ENCODE measurements around the gene PLG.
"Not testable (repeated sequence)": the region's sequence is repeated elsewhere in the genome, so short reads cannot be mapped to it uniquely, and the experiment has no call there.

PLG gene

GRCh38 chr6:160775792-160776580, 73.9 kb downstream of the PLG start:
- no peak for DNase-seq (ENCODE audit: low read depth in 2 of 2)

DNA sequence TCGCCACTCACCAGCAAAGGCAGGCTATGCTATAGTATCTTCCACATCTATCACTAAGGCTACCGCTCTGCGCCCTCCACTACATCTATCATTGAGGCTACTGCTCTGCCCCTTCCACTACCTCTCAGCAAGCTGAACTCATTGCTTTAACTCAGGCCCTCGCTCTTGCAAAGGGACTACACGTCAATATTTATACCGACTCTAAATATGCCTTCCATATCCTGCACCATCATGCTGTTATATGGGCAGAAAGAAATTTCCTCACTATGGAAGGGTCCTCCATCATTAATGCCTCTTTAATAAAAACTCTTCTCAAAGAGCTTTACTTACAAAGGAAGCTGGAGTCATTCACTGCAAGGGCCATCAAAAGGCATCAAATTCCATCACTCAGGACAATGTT, 77.1 kb downstream of the PLG start:
- not testable (repeated sequence) for DNase-seq (ENCODE audit: low read depth in 2 of 2)

DNA sequence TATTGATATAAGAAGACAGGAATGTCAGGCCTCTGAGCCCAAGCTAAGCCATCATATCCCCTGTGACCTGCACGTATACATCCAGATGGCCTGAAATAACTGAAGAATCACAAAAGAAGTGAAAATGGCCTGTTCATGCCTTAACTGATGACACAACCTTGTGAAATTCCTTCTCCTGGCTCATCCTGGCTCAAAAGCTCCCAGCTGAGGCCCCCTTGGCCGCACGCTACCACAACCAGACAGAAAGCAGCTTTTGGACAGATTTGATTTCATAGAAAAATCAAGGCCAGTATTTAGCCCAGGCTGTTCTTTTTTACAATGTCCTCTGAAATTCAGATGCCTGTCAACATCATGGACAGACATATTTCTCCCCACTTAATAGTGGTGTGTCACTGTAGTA, 78.6 kb downstream of the PLG start:
- not testable (repeated sequence) for DNase-seq (ENCODE audit: low read depth in 2 of 2)

DNA sequence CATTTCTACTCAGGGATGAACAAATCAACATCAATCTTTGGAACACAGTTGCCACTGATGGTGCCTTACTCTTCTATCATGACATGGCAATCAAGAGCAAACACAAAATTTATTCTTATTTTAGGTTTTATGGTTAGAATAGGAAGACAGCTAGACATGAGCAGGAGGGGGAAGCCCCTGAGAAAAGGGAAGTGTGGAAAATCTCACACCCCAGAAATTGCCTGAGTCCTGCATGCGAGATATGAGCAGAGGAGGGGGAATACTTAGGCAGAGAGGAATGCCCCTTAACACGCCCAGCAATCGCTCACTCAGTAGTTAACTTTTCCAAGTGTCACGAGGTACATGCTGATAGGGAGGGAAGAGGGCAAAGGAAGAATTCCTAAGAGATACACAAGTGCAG, 79.3 kb downstream of the PLG start:
- DNase-seq (ENCODE audit: low read depth in 2 of 2), result no peak

DNA sequence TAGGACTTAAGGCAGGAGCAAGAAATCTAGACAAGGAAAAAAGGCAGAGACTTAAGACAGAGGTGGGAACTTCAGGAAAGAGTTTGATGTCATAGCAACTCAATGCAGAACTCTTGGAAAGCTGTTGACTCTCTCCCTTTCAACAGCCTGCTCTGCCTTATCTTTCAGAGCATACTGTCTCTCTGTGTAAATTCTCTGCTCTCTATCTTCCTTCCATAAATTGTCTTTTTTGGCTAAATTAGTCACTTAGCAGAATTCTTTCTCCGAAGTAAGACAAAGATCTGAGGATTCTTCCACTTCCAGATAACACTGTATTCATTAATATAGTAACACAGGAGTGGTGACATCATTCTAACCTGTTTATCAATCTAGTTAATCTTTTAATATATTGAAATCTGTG, 80.2 kb downstream of the PLG start:
- no peak for DNase-seq (ENCODE audit: low read depth in 2 of 2)

DNA sequence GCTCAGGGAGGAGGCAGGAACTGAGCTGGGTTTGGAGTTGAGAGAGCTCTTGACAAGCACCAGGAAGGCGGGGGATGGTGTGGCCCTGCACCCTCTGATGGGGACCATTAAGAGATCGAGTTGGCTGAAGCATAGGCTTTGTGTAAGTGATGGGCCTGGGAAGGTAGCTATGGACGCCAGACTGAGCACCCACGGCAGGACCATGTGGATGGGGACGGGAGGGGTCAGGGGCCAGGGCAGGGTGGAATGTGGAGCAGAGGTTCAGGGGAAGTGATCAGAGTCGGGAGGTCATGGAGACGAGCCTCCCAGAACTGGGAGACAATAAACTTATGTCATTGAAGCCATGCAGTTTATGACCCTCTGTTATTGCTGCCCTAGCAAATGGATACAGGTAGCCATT, 81.7 kb downstream of the PLG start:
- no peak for DNase-seq (ENCODE audit: low read depth in 2 of 2)

DNA sequence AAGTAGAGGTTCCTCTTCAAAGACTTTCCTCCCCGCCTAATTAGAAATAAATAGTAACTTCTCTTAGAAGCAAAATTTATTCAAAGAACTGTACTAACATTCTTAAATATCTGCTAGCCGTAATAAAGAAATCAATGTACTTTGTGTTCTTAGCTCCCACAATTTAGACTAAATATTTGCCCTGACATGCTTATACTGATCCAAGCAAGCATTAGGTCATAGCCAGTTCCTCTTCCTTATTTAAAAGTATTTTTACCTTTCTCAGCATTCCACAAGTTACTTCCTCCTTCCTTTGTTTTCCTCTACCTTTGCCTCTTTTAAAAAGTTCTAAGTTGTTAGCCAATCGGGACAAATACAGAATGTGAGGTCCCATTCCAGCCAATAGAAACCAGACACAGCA, 86.1 kb downstream of the PLG start:
- DNase-seq (ENCODE audit: low read depth in 2 of 2), result not testable (repeated sequence)

DNA sequence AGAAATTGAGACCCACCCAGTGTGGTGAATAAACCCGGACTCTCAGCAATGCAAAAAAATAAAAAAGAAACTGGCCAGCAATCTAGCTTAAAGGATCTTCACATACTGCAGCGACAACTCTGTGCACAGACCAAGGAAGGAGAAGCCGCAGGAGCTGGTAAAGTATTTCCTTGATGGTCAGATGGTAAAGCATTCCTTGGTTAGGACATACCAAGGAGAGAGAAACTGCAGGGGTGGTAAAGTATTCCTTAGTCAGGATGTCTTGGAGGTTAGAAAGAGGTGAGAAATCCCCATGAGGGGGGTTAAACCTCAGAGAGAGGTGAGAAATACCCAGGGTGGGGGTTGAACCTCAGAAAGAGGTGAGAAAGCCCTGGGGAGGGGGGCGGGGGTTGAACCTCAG, 86.8 kb downstream of the PLG start:
- DNase-seq (ENCODE audit: low read depth in 2 of 2), result no peak

GRCh38 chr6:160789263-160790027, 87.4 kb downstream of the PLG start:
- DNase-seq (ENCODE audit: low read depth in 2 of 2), result no peak

DNA sequence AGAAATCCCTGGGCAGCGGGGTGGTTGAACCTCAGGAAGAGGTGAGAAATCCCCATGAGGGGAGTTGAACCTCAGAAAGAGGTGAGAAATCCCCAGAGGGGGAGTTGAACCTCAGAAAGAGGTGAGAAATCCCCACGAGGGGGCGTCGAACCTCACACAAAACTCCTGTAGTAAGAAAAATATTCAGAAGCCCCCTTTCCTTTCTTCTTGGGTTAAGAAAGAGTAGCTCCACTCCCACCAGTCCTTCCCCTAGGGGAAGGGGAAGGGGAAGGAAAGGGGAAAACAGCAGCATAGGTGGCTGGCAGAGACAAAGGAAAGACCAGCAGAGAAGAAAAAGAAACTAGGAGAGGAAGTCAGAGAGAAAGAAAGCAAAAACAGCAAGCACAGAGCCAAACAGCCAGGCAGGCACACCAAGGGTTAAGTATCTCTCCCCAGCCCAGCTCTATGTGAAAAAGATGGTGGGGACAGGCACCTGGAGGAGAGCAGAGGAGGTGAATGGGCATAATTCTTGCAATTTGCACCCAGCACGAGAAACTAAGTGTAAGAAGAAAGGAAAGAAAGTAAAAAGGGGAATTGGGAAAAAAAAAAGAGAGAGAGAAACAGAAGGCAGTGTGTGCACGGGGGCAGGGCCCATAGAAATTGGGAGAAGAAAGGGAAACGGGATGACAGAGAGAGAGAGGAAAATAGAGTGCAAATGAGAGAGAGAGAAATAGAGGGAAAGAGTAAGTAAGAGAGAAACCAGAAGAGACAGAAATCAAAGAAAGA, 88.2 kb downstream of the PLG start:
- no peak for DNase-seq (ENCODE audit: low read depth in 2 of 2)

DNA sequence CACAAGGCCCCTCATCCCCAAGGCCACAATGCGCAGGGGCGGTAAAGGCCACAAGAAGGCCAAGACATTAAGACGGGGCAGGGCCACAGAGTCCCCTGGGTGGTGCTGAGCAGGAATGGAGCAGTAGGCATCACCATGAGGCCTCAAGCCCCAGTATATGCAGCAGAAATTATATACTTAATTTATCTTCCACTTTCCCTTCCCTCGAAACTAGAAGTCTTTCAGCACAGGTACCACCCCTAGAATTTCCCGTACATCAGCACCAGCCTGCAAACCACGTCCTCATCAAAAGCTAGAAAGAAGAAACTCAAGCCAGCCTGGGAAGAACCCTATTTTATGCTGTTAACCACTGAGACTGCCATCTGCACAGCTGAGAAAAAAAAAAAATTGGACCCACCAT, 89.4 kb downstream of the PLG start:
- no peak for DNase-seq (ENCODE audit: low read depth in 2 of 2)

GRCh38 chr6:160791981-160792418, 90.0 kb downstream of the PLG start:
- DNase-seq (ENCODE audit: low read depth in 2 of 2), result no peak

DNA sequence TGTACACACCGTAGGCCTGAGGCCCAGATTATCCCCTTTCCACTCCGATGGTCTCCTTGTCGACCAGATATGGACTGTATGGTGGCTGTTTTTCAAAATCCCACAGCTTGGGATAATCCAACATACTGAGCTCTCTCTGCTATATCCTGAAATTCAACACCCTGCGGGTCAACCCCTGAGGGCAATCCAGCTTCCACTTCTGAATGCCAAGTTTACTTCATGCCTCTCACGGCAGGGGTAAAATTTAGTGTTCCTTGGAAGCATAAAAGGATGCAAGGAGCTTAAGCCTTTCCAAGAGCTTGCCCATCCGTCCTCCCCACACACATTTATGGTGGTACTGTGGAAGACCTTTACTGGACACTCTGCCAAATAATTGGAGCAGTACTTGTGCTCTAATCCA, 90.7 kb downstream of the PLG start:
- DNase-seq (ENCODE audit: low read depth in 2 of 2), result no peak

- no peak for DNase-seq (ENCODE audit: low read depth in 2 of 2)
Measured at GRCh38 chr6:160793652-160794051, 91.6 kb downstream of the PLG start.

- DNase-seq (ENCODE audit: low read depth in 2 of 2), result no peak
Measured at GRCh38 chr6:160795721-160796120, 93.7 kb downstream of the PLG start.

GRCh38 chr6:160798625-160799024, 96.6 kb downstream of the PLG start:
- DNase-seq (ENCODE audit: low read depth in 2 of 2), result no peak

GRCh38 chr6:160799801-160800506, 97.9 kb downstream of the PLG start:
- no peak for DNase-seq (ENCODE audit: low read depth in 2 of 2)

DNA sequence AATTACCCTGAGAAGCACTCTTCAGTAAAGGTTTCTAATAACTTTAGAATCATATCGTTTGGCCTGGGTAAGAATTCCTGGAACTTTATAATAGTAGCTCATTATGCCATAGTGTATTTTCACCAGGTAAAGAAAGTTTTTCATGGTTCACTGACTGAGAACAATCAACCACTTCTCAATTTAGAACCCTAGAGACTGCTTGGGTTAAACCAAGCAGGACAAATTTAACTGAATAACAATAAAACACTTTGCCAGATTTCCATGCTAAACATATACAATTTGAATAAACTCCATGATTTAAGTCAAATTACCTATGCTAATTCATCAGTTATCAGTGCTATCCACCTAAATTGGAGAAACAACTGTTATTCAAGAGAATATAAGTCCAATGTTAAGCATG, 99.4 kb downstream of the PLG start:
- DNase-seq (ENCODE audit: low read depth in 2 of 2), result no peak

GRCh38 chr6:160802049-160802448, 100.0 kb downstream of the PLG start:
- DNase-seq (ENCODE audit: low read depth in 2 of 2), result not testable (repeated sequence)

Measured in fibroblast of skin of left biceps (primary cell).